Kidney epithelial cell (primary cell): ENCODE results near the gene CFAP61. TPM values are rescaled to one million over a fixed set of nuclear protein-coding genes. Genes with fewer than 3 reads are reported as not detected.

Experiments used
- DNase-seq: peaks from one replicate; pipeline ENCODE4 v3.0.0-alpha.2; 2010; ENCODE audit warnings: low read depth
- H3K27me3 ChIP-seq: 2 replicates; pipeline ENCODE4 v1.6.0; 2011; ENCODE audit warnings: low read length; ENCODE audit not compliant: control insufficient read depth, insufficient read depth
- H3K36me3 ChIP-seq: 2 replicates; pipeline ENCODE4 v1.5.1; 2011; ENCODE audit warnings: low read length; ENCODE audit not compliant: control insufficient read depth, insufficient read depth
- H3K4me3 ChIP-seq: 2 replicates; pipeline ENCODE4 v1.5.1; 2011; ENCODE audit warnings: low read depth, mild to moderate bottlenecking, control low read depth, low read length
- total RNA-seq: library from RNA; depleted of rRNA; stranded (reverse); fragments of >200 nt; gene quantifications from 2 replicates; pipeline ENCODE4 v1.2.3, GENCODE V29; 2015
- TF ChIP-seq, protein P1 (sequence below): IDR thresholded peaks from 2 replicates; pipeline ENCODE4 v1.5.1; 2011; ENCODE audit warnings: mild to moderate bottlenecking, moderate library complexity, low read length, control low read depth, inconsistent platforms; ENCODE audit not compliant: insufficient read depth, poor library complexity, severe bottlenecking

Gene CFAP61
- total RNA-seq, 1 donor from 2014 or later = not detected

- Histone ChIP-seq H3K36me3 (no peaks in the 10 kb centered on the region), H3K27me3 (no peaks in the 10 kb centered on the region), H3K4me3 (no peak overlapping the region)
- DNase-seq = no peak
- TF ChIP-seq, protein P1, sequence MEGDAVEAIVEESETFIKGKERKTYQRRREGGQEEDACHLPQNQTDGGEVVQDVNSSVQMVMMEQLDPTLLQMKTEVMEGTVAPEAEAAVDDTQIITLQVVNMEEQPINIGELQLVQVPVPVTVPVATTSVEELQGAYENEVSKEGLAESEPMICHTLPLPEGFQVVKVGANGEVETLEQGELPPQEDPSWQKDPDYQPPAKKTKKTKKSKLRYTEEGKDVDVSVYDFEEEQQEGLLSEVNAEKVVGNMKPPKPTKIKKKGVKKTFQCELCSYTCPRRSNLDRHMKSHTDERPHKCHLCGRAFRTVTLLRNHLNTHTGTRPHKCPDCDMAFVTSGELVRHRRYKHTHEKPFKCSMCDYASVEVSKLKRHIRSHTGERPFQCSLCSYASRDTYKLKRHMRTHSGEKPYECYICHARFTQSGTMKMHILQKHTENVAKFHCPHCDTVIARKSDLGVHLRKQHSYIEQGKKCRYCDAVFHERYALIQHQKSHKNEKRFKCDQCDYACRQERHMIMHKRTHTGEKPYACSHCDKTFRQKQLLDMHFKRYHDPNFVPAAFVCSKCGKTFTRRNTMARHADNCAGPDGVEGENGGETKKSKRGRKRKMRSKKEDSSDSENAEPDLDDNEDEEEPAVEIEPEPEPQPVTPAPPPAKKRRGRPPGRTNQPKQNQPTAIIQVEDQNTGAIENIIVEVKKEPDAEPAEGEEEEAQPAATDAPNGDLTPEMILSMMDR = no peak
Measured at GRCh38 chr20:20227013-20227571, 174.8 kb downstream of the CFAP61 start.

GRCh38 chr20:20228351-20228750 lies 176.0 kb downstream of the CFAP61 start:
- Histone ChIP-seq H3K36me3 (no peaks in the 10 kb centered on the region), H3K27me3 (no peaks in the 10 kb centered on the region), H3K4me3 (no peak overlapping the region)
- TF ChIP-seq, protein P1 = no peak
- DNase-seq = no peak

- TF ChIP-seq, protein P1 = no peak
- Histone ChIP-seq H3K36me3 (no peaks in the 10 kb centered on the region), H3K4me3 (no peak overlapping the region), H3K27me3 (no peaks in the 10 kb centered on the region)
- DNase-seq = no peak
Measured at GRCh38 chr20:20229595-20229994, 177.3 kb downstream of the CFAP61 start.

DNA sequence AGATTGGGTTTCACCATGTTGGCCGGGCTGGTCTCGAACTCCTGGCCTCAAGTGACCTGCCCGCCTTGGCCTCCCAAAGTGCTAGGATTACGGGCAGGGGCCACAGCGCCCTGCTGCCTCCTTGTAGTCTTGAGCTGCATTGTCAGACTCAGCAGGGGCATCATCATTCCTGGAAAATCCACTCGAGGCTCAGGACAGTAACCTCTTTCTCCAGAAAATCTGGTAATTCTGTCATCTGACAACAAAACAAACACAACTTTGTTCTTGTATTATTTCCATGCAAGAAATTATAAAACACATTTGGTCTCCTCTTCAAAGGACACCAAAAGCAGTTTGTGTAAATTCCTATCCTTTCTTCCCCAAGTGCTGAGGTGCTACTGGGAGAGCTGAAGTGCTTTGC lies 178.4 kb downstream of the CFAP61 start:
- TF ChIP-seq, protein P1 = no peak
- no peaks in the 10 kb centered on the region for H3K36me3 ChIP-seq
- no peak overlapping the region for H3K4me3 ChIP-seq
- no peak for DNase-seq
- no peaks in the 10 kb centered on the region for H3K27me3 ChIP-seq

- TF ChIP-seq, protein P1 = no peak
- no peak for DNase-seq
- Histone ChIP-seq H3K27me3 (no peaks in the 10 kb centered on the region), H3K36me3 (no peaks in the 10 kb centered on the region), H3K4me3 (no peak overlapping the region)
Measured at GRCh38 chr20:20231528-20232298, 179.4 kb downstream of the CFAP61 start.
